ENCODE data around the gene SLC12A8. TPM values are rescaled to one million over a fixed set of nuclear protein-coding genes. Genes with fewer than 3 reads are reported as not detected.

Gene SLC12A8
- total and polyA plus RNA-seq, 4 donors: 1.1 to 2.6 (median 1.4) TPM; not detected in 1

GRCh38 chr3:125137358-125138033 lies 75.1 kb downstream of the SLC12A8 start:
- intact Hi-C loops (cut with DNase I): no loop called here
- peaks cover 3 to 4% of the 10 kb centered on the region in 2 donors for H3K4me1 ChIP-seq (ENCODE audit: control insufficient read depth in 1 of 2, insufficient read depth in 2 of 2, low read length in 2 of 2)
- H3K27ac ChIP-seq (ENCODE audit: low read depth in 1 of 2, low read length in 2 of 2): no peak overlapping the region
- no peaks in the 10 kb centered on the region for H3K27me3 ChIP-seq (ENCODE audit: control insufficient read depth in 1 of 2, insufficient read depth in 2 of 2, low read length in 1 of 2)
- no peaks in the 10 kb centered on the region for H3K9me3 ChIP-seq (ENCODE audit: control insufficient read depth, low read length)
- ATAC-seq (ENCODE audit: low FRiP score): peak; percentile 67
- 68 to 79% methylated on average over 17 of the region's 17 CpGs for WGBS, 2 donors
- peak in 1 of 2 donors; percentile 81 for DNase-seq
- H3K4me3 ChIP-seq (ENCODE audit: low read length in 2 of 2): no peak overlapping the region
- H3K36me3 ChIP-seq (ENCODE audit: control insufficient read depth in 1 of 2, insufficient read depth in 2 of 2, low read length in 1 of 2): no peaks in the 10 kb centered on the region

- Histone ChIP-seq H3K27ac (ENCODE audit: low read depth in 1 of 2, low read length in 2 of 2) (no peak overlapping the region), H3K27me3 (ENCODE audit: control insufficient read depth in 1 of 2, insufficient read depth in 2 of 2, low read length in 1 of 2) (no peaks in the 10 kb centered on the region), H3K36me3 (ENCODE audit: control insufficient read depth in 1 of 2, insufficient read depth in 2 of 2, low read length in 1 of 2) (no peaks in the 10 kb centered on the region), H3K4me1 (ENCODE audit: control insufficient read depth in 1 of 2, insufficient read depth in 2 of 2, low read length in 2 of 2) (peaks cover 3 to 4% of the 10 kb centered on the region in 2 donors), H3K4me3 (ENCODE audit: low read length in 2 of 2) (no peak overlapping the region), H3K9me3 (ENCODE audit: control insufficient read depth, low read length) (no peaks in the 10 kb centered on the region)
- ATAC-seq (ENCODE audit: low FRiP score) (peak; percentile 1), DNase-seq (no peak)
- intact Hi-C loops (cut with DNase I): no loop called here
- WGBS, 2 donors: 38 to 53% methylated on average over 7 of the region's 7 CpGs
Measured at GRCh38 chr3:125136966-125137357, 75.6 kb downstream of the SLC12A8 start.

- H3K4me1 ChIP-seq (ENCODE audit: control insufficient read depth in 1 of 2, insufficient read depth in 2 of 2, low read length in 2 of 2): peaks cover 3 to 4% of the 10 kb centered on the region in 2 donors
- no peaks in the 10 kb centered on the region for H3K27me3 ChIP-seq (ENCODE audit: control insufficient read depth in 1 of 2, insufficient read depth in 2 of 2, low read length in 1 of 2)
- H3K27ac ChIP-seq (ENCODE audit: low read depth in 1 of 2, low read length in 2 of 2): no peak overlapping the region
Measured at GRCh38 chr3:125136515-125136914, 76.0 kb downstream of the SLC12A8 start.

GRCh38 chr3:125134952-125135351 lies 77.6 kb downstream of the SLC12A8 start:
- Histone ChIP-seq H3K4me3 (ENCODE audit: low read length in 2 of 2) (no peak overlapping the region), H3K9me3 (ENCODE audit: control insufficient read depth, low read length) (no peaks in the 10 kb centered on the region), H3K27me3 (ENCODE audit: control insufficient read depth in 1 of 2, insufficient read depth in 2 of 2, low read length in 1 of 2) (no peaks in the 10 kb centered on the region), H3K27ac (ENCODE audit: low read depth in 1 of 2, low read length in 2 of 2) (no peak overlapping the region), H3K4me1 (ENCODE audit: control insufficient read depth in 1 of 2, insufficient read depth in 2 of 2, low read length in 2 of 2) (peaks cover 0 to 1% of the 10 kb centered on the region in 2 donors), H3K36me3 (ENCODE audit: control insufficient read depth in 1 of 2, insufficient read depth in 2 of 2, low read length in 1 of 2) (no peaks in the 10 kb centered on the region)
- DNase-seq: peak in 1 of 2 donors; percentile 26
- no peak for ATAC-seq (ENCODE audit: low FRiP score)
- 81 to 96% methylated on average over 6 of the region's 6 CpGs for WGBS, 2 donors
- intact Hi-C loops (cut with DNase I): no loop called here

More at GRCh38 chr3:125136515-125136914, 76.0 kb downstream of the SLC12A8 start:
- Histone ChIP-seq H3K4me3 (ENCODE audit: low read length in 2 of 2) (no peak overlapping the region), H3K9me3 (ENCODE audit: control insufficient read depth, low read length) (no peaks in the 10 kb centered on the region), H3K36me3 (ENCODE audit: control insufficient read depth in 1 of 2, insufficient read depth in 2 of 2, low read length in 1 of 2) (no peaks in the 10 kb centered on the region)
- WGBS, 2 donors: 63 to 64% methylated on average over 4 of the region's 4 CpGs
- intact Hi-C loops (cut with DNase I): no loop called here
- DNase-seq: no peak
- ATAC-seq (ENCODE audit: low FRiP score): no peak

GRCh38 chr3:125132815-125133214 lies 79.7 kb downstream of the SLC12A8 start:
- WGBS, 2 donors: 82 to 90% methylated on average over 2 of the region's 2 CpGs
- H3K27ac ChIP-seq (ENCODE audit: low read depth in 1 of 2, low read length in 2 of 2): no peak overlapping the region
- H3K4me1 ChIP-seq (ENCODE audit: control insufficient read depth in 1 of 2, insufficient read depth in 2 of 2, low read length in 2 of 2): no peaks in the 10 kb centered on the region
- no peaks in the 10 kb centered on the region for H3K27me3 ChIP-seq (ENCODE audit: control insufficient read depth in 1 of 2, insufficient read depth in 2 of 2, low read length in 1 of 2)
- H3K4me3 ChIP-seq (ENCODE audit: low read length in 2 of 2): no peak overlapping the region
- no peak for DNase-seq
- no peak for ATAC-seq (ENCODE audit: low FRiP score)
- intact Hi-C loops (cut with DNase I): no loop called here
- H3K9me3 ChIP-seq (ENCODE audit: control insufficient read depth, low read length): no peaks in the 10 kb centered on the region
- H3K36me3 ChIP-seq (ENCODE audit: control insufficient read depth in 1 of 2, insufficient read depth in 2 of 2, low read length in 1 of 2): no peaks in the 10 kb centered on the region

- Histone ChIP-seq H3K4me3 (ENCODE audit: low read length in 2 of 2) (no peak overlapping the region), H3K9me3 (ENCODE audit: control insufficient read depth, low read length) (no peaks in the 10 kb centered on the region), H3K27ac (ENCODE audit: low read depth in 1 of 2, low read length in 2 of 2) (no peak overlapping the region), H3K27me3 (ENCODE audit: control insufficient read depth in 1 of 2, insufficient read depth in 2 of 2, low read length in 1 of 2) (no peaks in the 10 kb centered on the region), H3K36me3 (ENCODE audit: control insufficient read depth in 1 of 2, insufficient read depth in 2 of 2, low read length in 1 of 2) (no peaks in the 10 kb centered on the region), H3K4me1 (ENCODE audit: control insufficient read depth in 1 of 2, insufficient read depth in 2 of 2, low read length in 2 of 2) (no peaks in the 10 kb centered on the region)
- intact Hi-C loops (cut with DNase I): no loop called here
- peak; percentile 86 to 88 for DNase-seq
- WGBS, 2 donors: 32 to 35% methylated on average over 10 of the region's 10 CpGs
- ATAC-seq (ENCODE audit: low FRiP score): peak; percentile 88
Measured at GRCh38 chr3:125129512-125129997, 83.0 kb downstream of the SLC12A8 start.

GRCh38 chr3:125128861-125129501 lies 83.6 kb downstream of the SLC12A8 start:
- H3K4me1 ChIP-seq (ENCODE audit: control insufficient read depth in 1 of 2, insufficient read depth in 2 of 2, low read length in 2 of 2): no peaks in the 10 kb centered on the region

GRCh38 chr3:125126323-125126722 lies 86.2 kb downstream of the SLC12A8 start:
- Histone ChIP-seq H3K27me3 (ENCODE audit: control insufficient read depth in 1 of 2, insufficient read depth in 2 of 2, low read length in 1 of 2) (no peaks in the 10 kb centered on the region), H3K4me3 (ENCODE audit: low read length in 2 of 2) (no peak overlapping the region), H3K27ac (ENCODE audit: low read depth in 1 of 2, low read length in 2 of 2) (no peak overlapping the region), H3K36me3 (ENCODE audit: control insufficient read depth in 1 of 2, insufficient read depth in 2 of 2, low read length in 1 of 2) (no peaks in the 10 kb centered on the region), H3K4me1 (ENCODE audit: control insufficient read depth in 1 of 2, insufficient read depth in 2 of 2, low read length in 2 of 2) (no peaks in the 10 kb centered on the region), H3K9me3 (ENCODE audit: control insufficient read depth, low read length) (no peaks in the 10 kb centered on the region)
- WGBS, 2 donors: 89 to 91% methylated on average over 2 of the region's 2 CpGs
- ATAC-seq (ENCODE audit: low FRiP score) (no peak), DNase-seq (no peak)
- intact Hi-C loops (cut with DNase I): no loop called here

More at GRCh38 chr3:125128861-125129501, 83.6 kb downstream of the SLC12A8 start:
- 62 to 63% methylated on average over 3 of the region's 3 CpGs for WGBS, 2 donors
- H3K4me3 ChIP-seq (ENCODE audit: low read length in 2 of 2): no peak overlapping the region
- DNase-seq (no peak), ATAC-seq (ENCODE audit: low FRiP score) (peak; percentile 45)
- intact Hi-C loops (cut with DNase I): no loop called here
- H3K27me3 ChIP-seq (ENCODE audit: control insufficient read depth in 1 of 2, insufficient read depth in 2 of 2, low read length in 1 of 2): no peaks in the 10 kb centered on the region
- H3K27ac ChIP-seq (ENCODE audit: low read depth in 1 of 2, low read length in 2 of 2): no peak overlapping the region
- no peaks in the 10 kb centered on the region for H3K36me3 ChIP-seq (ENCODE audit: control insufficient read depth in 1 of 2, insufficient read depth in 2 of 2, low read length in 1 of 2)
- H3K9me3 ChIP-seq (ENCODE audit: control insufficient read depth, low read length): no peaks in the 10 kb centered on the region

- WGBS, 2 donors: 67 to 69% methylated on average over 6 of the region's 6 CpGs
Measured at GRCh38 chr3:125125821-125126245, 86.7 kb downstream of the SLC12A8 start.

More at GRCh38 chr3:125125821-125126245, 86.7 kb downstream of the SLC12A8 start:
- H3K27ac ChIP-seq (ENCODE audit: low read depth in 1 of 2, low read length in 2 of 2): no peak overlapping the region
- no peaks in the 10 kb centered on the region for H3K27me3 ChIP-seq (ENCODE audit: control insufficient read depth in 1 of 2, insufficient read depth in 2 of 2, low read length in 1 of 2)
- no peak overlapping the region for H3K4me3 ChIP-seq (ENCODE audit: low read length in 2 of 2)
- ATAC-seq (ENCODE audit: low FRiP score) (no peak), DNase-seq (no peak)
- no peaks in the 10 kb centered on the region for H3K4me1 ChIP-seq (ENCODE audit: control insufficient read depth in 1 of 2, insufficient read depth in 2 of 2, low read length in 2 of 2)
- no peaks in the 10 kb centered on the region for H3K36me3 ChIP-seq (ENCODE audit: control insufficient read depth in 1 of 2, insufficient read depth in 2 of 2, low read length in 1 of 2)
- intact Hi-C loops (cut with DNase I): no loop called here
- H3K9me3 ChIP-seq (ENCODE audit: control insufficient read depth, low read length): no peaks in the 10 kb centered on the region
